NOMO-1 (cell line): ENCODE results near the gene TC2N.
"Not testable (repeated sequence)": the region's sequence is repeated elsewhere in the genome, so short reads cannot be mapped to it uniquely, and the experiment has no call there.

Experiments
- DNase-seq, 2 experiments: peaks; one replicate each; lab custom pipeline; 2025; ENCODE audit not compliant: unreplicated experiment in 2 of 2; lab: John Stamatoyannopoulos, UW

Gene TC2N

DNA sequence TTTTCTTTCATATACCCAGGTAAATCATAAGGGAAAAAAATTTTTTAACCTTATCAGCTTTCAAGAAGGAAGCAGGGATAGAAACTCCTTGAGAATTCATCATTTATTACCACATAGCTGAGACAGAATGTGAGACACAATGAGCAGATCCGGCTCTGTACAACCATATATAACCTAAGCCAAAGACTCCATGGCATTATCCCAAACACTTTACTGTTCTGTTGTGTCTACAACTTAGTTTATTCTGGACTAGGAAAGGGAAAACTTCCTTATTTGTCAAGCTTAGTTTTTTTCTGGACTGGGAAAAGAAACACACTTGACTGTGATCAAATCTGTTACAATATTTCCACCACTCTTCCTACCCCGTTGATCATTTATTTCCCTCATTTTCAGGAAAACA is 97.2 kb downstream of the TC2N start:
- DNase-seq: no peak

DNA sequence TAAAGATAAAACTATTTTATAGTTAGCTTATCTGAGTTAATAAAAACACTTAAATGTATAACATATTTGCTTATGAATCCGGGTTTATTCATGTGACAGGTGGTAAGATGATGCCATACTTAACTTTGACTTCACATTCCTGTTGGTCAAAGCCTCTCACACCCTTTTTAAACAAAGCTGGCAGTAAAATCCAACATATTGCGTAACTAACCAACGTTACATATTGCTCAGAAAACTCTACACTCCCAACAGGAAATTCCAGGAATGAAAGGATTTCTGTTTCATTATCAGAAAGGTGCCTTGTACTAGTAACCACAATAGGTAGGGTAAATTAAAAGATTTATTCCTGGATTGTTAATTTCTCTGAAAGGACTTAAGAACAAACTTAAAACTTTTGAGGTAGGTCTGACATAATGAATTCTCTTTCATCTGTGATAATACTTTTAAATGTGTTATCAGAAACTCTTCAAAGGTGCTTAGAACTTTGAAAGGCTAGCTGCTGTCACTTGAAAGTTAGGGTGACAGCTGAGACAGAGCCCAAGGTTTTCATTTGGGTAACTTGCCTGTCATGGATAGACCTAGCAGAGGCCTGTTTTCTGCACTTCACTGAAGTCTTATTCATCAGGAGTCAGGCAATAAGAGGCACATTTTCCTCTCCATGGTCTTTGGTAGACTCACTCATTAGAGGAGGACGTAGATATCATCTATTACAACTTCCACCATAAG is 111.6 kb downstream of the TC2N start:
- DNase-seq: no peak

DNA sequence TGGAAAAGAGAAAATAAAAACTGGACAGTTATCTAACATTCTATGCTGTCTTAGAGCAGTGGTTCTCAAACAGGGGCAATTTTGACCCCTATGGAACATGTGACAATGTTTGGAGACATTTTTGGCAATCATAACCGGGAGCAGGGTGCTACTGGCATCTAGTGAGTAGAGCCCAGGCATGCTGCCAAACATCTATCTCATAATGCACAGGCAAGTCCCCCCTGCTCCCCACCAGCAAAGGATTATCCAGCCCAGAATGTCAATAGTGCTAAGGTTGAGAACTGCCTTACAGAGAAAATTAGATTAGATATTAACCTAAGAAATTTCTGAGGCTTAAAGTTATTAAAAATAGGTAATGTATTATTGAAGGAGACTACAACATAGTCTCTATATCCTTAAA is 112.5 kb downstream of the TC2N start:
- DNase-seq: no peak

DNA sequence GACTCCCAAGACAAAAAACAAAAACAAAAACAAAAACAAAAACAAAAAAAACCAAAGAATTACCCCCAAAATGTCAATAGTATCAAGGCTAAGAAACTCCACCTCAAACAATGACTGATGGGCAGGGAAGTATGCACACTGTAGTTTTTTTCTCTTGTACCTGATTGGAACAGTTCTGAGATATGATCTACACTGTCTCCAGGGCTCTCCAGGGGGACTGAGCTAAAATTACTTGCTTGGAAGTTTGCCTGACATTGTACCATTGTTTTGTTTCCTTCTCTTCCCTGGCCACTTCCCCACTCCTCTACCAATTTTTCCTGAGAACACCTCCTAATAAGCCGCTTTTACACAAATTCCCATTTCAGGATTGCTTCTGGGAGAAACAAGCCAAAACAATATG is 113.2 kb downstream of the TC2N start:
- no peak for DNase-seq

DNA sequence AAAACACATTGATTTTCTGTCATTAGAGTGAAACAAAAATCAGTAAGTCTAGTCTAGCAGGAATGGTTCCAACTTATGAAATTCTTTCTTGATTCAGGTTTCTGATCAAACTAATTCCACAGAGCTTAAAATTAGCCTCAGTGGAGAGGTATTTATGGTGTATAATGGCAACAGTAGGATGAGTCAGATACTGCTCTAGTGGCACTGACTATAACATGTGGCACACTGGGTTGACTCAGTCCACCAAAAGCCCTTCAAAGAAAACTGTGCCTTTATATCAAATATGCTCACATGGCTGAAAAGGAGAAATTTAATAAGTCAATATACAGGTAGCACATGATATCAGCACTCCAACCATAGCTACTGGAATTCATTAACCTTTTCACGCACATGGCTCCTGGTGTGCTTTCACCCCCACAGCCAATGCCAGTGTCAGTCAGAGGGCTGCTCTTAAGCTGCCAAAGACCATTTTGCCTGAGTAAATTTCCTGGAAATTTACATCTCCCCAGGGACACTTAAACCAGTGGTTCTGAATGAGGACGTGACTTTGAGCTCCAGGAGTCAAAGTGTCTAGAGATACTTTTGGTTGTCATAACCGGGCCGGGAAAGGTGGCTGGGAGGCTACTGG is 113.7 kb downstream of the TC2N start:
- no peak for DNase-seq

DNA sequence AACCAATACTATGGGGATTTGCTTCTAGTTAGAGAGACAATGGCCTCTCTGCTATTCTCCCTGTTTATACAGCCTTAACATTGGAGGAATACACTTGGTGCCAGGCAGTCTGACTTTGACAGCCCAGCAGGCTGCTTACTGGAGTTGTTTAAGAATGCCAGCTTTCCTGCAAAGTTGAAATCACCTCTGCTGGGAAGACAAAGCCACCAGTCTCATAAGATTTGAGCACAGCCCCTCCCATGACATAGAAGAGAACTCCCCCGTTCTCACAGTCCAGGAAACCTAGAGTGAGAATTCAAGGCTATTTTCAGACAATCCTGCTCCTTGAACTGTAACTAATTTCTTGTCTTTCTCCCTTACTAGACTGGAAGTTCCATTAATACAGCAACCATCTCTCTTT is 114.4 kb downstream of the TC2N start:
- no peak for DNase-seq

DNA sequence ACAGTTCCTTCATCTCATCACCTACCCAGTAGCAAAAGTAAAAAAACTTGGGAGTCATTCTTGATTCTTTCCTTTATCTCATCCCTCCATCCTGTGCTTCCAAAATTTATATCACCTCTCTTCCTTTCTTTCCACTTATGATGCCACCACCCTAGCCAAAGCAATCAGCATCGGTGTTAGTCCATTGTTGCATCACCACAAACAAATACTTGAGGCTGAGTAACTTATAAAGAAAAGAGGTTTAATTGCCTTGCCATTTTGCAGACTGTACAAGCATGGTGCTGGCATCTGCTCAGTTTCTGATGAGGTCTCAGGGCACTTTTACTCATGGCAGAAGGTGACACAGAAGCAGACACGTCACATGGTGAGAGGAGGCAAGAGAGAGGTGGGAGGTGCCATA is 115.6 kb downstream of the TC2N start:
- no peak for DNase-seq

DNA sequence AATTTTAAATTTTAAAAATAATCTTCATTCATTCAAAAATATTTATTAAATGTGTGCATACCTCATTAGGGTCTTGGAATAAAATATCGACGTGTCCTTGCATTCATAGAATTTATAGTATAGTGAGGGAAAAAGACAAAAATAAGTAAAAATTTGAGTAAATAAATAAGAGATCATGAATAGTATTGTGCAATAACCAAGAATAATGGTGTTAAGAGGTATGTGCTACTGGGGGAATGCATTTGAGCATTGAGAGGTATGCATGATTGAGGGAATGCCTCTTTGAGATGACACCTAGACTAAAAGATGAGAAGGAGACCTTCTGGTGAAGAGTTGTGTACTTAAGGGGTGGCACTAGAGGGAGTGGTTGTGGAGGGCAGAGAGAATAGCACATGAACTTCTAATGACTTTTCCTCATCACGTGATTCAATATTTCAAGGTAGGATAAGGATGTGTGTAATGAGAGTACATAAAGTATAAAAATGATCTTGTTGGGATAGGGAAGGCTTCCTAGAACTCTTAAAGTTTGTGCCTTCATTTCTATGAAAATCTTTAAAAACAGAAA is 116.6 kb downstream of the TC2N start:
- DNase-seq: no peak

DNA sequence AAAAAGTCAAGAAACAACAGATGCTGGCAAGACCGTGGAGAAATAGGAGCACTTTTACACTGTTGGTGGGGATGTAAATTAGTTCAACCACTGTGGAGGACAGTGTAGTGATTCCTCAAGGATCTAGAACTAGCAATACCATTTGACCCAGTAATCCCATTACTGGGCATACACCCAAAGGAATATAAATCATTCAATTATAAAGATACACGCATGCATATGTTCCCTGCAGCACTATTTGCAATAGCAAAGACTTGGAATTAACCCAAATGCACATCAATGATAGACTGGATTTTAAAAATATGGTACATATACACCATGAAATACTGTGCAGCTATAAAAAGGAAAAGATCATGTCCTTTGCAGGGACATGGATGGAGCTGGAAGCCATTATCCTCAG is 117.5 kb downstream of the TC2N start:
- no peak for DNase-seq

DNA sequence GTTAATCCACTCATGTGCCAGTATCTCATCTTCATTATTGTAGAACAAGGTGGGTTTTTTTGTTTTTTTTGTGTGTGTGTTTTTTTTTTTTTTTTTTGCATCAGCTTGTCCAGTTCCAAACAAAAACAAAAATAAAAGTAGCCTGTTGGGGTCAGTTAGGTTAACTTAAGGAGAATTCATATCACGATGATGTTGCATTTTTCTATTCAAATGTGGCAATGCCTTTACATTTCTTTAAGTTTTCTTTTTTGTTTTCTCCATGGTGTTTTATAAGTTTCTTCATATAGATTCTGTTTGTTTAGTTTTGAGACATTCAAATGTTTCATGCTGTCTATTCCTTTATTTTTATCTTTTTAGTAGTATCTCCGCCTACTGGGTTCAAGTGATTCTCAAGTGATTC is 119.3 kb downstream of the TC2N start:
- no peak for DNase-seq

DNA sequence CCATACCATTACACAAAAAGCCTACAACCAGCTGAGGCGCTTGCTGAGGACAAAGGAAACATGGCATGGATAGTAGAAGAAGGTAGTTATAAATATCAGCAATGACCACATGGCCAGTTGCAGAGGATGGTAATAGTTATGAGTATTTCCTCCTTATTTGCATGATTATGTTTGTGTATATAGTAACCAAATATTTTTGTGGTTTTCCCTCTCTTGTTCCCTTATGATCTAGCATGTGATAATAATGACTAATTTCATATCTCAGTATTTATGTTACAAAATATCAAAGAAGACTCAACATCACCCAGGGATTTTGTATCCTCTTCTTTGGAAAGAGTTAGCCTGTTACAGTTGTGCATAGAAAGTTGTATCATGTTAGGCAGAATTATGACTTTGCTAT is 122.0 kb downstream of the TC2N start:
- DNase-seq: no peak

DNA sequence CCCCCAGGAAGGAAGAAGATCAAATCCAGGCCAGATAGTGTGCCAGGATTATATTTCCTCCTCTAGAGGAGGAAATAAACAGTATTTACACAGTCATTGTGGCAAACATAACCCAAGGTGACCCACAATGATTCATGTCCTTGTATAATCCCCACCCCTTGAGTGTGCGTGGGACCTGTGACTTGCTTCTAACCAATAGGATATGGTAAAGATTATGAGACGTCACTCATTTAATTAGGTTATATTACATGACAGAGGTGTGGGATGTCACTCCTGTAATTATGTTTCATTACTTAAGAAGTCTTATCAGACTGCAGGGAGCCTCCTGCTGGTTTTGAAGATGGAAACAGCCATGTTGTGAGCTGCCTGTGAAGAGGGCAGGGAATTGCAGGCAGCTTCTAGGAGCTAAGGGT is 123.3 kb downstream of the TC2N start:
- DNase-seq: no peak

DNA sequence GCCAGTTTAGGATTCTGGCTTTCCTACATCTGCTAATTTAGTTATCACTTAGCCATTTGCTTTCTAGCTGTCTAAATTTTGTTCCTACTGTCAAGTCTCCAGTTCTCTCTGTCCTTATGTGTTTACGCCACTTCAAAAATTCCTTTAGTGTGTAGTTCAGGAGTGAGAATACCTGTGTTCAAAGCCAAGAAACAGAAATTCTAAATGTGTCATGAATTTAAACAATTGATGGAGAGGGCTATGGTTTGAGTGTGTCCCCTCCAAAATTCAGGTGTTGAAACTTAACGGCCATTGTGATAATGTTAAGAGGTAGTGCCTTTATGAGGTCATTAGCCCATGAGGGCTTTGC is 124.1 kb downstream of the TC2N start:
- no peak for DNase-seq

DNA sequence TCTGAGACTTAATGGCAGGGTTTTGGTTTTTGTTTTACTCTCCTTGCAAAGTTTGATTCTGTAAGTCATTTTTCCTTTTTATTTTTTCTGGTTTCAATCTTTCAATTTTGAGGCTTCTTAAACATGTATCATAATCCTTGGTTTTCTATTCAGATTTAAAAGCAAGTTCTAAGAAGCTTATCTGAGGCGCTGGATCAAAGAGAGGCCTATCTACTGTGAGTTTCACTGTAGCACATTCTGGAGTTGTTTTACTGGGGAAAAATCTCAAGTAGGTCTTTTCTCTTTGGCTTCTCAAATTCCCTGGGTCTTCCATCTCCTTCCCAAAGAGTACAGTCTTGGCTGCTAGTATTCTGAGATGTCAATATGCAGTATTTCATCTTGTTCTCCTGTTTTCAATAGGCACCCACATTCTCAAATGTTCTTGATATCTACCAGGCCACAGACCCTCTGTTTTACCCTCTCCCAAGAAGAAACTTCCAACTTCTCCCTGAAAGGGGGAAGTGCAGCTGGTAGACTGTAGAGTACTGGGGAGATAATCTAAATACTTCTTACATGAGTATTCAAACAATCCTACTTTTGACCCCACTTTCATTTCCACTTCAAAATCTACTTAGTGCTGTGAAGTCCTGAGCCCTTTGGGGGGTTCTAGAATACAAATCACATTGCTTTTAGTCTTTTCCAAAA is 124.6 kb downstream of the TC2N start:
- no peak for DNase-seq

DNA sequence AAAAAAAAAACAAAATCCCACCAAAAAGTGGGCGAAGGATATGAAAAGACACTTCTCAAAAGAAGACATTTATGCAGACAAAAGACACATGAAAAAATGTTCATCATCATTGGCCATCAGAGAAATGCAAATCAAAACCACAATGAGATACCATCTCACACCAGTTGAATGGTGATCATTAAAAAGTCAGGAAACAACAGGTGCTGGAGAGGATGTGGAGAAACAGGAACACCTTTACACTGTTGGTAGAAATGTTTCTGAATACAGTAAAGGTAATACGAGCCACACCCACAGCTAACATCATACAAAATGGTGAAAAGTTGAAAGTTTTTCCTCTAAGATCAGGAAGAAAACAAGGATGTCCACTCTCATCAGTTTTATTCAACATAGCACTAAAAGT is 127.5 kb downstream of the TC2N start:
- not testable (repeated sequence) for DNase-seq

DNA sequence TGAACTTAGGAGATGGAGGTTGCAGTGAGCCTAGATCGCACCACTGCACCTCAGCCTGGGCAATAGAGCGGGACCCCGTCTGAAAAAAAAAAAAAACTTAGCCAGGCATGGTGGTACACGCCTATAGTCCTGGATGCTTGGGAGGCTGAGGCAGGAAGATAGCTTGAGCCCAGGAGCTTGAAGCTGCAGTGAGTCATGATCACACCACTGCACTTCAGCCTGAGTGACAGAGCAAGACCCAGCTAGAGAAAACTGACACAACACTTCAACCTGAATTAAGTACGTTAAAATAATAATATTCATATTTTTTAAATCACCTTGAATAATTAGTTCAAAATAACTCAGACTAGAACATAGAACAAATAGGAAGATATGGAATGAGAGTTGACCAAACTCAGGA is 129.7 kb downstream of the TC2N start:
- DNase-seq: no peak

DNA sequence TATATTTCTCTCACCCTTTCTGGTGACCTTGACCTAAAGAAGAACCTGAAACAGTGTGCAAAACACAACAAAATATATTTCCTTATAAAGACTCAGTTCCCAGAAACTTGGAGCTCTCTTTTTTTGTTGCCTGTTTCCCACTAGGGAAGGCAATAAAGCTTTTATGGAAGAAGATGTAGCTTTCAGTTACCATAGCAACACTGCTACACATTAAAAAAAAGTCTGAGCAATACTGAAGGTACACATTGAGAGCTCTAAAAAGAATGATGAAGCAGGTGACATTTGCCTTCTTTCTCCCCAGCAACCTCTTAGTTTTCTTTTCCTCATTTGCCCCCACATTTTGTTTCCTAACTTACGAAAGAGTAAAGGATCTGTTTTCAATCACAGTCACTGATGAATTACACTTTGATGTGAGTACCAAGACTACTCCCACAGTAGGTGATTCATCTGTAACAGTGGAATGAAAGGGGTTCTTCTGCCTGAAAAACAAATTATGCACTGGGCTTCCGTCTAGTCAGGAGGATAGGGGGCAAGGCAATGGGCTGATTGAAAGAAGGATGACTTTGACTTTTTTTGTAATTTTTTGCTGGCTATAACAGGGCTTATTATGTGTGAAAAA is 134.4 kb downstream of the TC2N start:
- DNase-seq: no peak

DNA sequence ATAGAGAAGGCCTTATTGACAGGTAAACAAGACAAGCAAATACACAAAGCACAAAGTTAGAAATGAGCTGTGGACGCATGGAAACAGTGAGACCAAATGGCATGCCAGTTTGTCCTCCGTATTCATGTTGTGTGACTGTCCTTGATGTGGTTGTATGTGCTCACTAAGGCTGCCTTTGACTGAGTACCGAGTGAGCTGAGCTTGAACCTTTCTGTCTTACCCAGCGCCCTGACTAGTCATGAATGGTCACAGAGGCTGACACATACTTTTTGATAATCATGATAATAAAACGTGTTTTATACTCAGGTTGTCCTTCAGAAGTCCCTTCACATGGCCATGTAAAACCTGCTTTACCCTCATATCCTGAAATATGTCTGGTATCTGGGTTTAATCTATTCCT is 134.9 kb downstream of the TC2N start:
- no peak for DNase-seq

DNA sequence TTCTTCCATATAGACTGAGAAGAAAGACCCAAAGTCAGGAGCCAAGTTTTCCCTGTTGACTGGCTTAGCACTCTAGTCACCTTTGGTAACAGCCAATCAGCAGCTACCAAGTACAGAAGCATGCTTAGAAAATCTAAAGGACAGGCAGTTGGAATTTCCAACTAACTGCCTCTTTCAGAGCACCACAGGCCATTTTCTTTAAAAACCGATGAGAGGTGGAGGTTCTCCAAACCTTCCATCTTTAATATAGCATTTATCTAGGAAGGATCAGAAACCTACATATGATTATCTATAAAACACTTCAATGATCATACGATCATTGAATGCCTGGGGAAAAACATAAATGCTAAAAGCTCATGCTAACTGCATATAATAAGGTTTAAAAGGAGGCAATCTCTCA is 135.3 kb downstream of the TC2N start, which contains the start of gene CATSPERB:
Gene CATSPERB, minus strand, starts transcription at position 101 of the 400 bp plus-strand sequence. CDS start 2,607 bp downstream, outside the sequence.
- DNase-seq: no peak

DNA sequence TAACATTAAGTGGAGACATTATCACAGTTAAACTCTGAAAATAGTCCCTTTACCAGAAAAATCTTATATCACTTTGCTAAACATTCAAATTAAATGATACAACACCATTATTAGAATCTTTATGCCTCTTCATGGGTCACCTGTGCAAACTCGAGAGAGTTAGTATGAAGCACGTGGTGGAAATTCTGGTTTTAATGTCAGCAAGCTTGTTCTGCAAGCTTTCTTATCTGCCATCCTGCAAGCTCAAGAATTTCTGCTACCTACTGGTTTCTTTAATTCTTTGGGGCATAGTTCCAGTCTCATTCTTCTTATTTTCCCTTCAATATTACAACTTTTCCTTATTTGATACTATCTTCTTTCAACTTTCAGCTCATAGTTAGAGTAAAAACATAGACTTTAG is 136.3 kb downstream of the TC2N start:
- no peak for DNase-seq

DNA sequence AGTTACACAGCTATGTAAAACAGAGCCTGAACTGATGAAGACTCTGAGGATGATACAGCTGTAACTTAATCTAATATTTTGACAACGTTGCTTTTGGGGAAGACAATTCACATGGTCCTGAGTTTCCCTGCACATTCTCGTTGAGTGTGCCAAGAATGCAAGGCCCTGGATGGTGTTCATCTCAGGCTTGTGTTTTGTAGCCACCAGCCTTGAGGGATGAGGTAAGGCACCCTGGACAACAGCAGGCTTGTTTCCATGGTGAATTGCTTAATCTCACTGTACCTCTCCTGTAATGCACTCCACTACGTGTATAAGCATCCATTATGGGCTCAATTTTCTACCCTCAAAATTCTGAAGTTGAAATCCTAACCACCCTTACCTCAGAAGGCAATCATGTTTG is 137.6 kb downstream of the TC2N start:
- DNase-seq: no peak
